ENCODE measurements around the gene ZNF750.
A peak's percentile ranks its signal among the peaks of the same experiment; 100 is the strongest.
"Not testable (repeated sequence)": the region's sequence is repeated elsewhere in the genome, so short reads cannot be mapped to it uniquely, and the experiment has no call there.

Gene ZNF750

DNA sequence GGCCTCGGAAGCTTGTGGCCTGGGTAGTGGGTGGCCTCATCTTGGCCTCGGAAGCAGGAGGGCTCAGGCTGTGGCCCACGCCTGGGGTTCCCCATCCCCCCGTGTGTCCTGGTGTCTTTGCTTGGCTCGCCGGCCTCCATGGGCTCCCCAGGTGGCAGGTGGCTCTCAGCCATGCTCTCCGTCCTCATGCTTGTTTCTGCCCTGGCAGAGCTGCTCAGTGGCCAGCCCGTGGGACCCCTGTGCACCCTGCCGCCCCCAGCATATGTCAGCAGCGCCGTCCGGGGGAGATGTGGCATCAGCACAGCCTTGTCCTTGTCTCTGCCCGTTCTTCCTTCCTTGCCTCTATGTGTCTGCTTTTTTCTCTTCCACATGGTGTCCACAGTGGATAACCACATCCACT, 49.4 kb downstream of the ZNF750 start:
- DNase-seq = no peak

GRCh38 chr17:82789806-82790205, 50.0 kb downstream of the ZNF750 start:
- DNase-seq = no peak

DNA sequence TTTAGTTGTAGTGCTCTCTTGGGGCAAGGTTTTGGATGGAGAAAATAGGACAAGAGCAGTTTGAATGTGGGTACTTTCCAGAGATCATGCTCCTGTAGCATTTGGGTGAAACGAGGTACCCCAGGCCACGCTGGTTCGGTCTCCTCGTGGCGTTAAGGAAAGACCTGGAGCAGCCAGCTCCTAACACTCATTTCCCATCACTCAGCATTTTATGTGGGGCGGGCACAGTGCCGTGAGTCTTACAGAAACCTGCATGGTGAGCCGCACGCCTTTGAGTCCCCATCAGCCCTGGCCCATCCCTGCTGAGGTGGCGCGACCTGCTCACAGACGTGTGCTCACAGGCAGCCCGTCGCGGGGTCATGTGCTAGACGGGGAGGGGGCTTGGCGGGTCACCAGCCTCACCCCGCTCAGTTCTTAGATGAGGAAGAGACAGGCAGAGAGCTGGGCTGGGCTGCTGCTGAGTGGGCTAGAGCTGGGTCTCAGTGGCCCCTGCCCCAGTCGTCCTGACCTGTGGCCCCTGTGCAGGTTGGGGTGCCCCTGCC, 50.7 kb downstream of the ZNF750 start:
- no peak for DNase-seq

DNA sequence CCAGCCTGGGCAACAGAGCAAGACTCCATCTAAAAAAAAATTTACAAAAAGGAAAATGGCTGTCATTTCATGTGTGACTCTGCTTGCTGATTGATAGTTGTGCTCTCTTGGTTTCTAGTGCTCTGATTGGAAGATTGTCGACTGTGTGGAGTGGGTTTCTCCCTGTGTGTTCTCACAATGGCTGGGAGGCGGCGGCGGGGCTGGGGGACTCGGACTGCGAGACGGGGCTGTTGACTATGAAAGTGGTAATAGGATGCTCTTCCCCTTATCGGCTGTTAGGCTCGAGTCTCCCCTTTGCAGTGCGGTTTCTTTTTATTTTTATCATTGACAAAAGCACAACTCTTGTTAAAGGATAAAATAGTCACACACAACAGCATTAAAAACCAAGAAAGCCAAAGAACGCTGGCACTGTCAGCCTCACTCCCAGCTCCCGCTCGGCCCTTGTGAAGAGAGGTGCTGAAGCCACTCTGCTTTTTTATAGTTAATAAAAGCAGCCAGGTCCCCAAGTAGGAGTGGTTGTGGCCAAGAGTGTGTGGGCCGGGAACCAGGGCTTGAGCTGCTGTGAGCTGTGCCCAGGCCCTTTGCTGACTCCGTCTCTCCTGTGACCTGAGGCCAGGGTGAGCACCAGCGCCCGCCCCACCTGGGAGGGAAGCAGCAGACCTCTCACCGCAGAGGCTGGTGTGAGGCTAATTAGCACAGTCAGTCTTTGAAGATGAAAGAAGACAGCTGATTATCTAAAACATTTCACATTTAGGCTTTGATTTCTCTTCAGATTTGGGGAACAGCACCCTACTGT, 51.4 kb downstream of the ZNF750 start:
- DNase-seq = no peak

DNA sequence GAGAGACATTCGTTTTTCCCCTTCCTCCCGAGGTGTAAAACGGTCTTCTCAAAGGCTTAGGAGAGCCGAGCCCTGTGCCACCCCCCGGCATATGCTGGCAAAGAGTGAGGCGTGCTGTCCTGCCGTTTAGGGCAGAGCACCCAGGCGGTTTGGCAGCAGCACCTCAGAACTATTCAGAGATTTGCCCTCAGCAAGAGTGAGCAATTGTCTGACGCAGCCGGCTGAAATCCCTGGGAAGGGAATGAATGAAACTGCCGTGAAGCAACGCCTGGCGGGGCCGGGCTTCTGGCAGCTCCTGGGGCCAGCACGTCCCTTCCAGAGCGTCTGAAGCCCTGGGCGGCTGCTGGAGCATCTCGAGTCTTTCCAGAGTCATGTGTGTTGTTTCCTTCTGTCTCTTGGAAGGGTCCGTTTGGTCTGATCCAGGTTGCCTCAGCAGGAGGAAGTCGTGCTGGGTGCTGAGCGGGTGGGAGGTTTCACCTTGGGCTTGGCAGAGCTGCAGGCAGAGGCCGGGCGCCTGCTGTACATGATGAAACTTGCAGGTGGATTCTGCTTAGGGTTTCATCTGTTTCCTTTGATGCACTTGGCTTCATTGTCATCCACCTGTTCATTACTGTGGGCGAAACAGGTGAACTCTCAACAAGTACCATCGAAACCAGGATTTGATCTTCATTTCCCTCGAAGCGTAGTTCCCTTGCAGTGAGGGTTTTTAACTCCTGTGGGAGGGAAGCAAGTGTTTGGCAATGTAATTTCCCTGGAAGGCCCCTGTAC, 52.6 kb downstream of the ZNF750 start:
- DNase-seq = no peak

GRCh38 chr17:82786427-82786826, 53.4 kb downstream of the ZNF750 start:
- DNase-seq = no peak

DNA sequence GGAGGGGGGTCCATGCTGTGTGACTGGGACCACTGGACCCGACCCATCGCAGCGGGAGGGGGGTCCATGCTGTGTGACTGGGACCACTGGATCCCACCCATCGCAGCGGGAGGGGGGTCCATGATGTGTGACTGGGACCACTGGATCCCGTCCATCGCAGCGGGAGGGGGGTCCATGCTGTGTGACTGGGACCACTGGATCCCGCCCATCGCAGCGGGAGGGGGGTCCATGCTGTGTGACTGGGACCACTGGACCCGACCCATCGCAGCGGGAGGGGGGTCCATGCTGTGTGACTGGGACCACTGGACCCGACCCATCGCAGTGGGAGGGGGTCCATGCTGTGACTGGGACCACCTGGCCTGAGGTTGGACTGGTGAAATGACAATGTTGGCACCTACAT, 54.2 kb downstream of the ZNF750 start:
- not testable (repeated sequence) for DNase-seq

- no peak for DNase-seq
These were observed 56.3 kb downstream of the ZNF750 start for GRCh38 chr17:82783498-82783897.

GRCh38 chr17:82782657-82783207, 57.1 kb downstream of the ZNF750 start:
- DNase-seq = no peak

DNA sequence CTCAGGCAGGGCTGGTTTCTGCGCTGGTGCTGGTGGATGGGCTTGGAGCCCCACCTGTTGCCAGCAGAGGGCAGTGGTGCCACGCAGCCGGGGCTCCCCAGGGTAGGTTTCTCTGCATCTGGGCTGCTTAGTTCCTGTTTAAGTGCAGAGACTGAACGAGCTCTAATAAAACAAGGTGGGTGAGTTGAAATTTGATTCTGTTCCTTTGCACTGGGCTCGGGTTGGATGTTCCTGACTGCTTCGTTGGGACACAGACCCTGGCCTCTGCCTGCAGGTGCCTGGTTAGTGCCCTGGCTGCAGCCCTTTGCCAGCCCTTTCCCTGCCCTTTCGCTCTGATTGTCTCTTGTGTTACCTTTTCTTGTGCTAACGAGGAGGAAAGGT, 57.9 kb downstream of the ZNF750 start:
- peak; percentile 87 for DNase-seq

DNA sequence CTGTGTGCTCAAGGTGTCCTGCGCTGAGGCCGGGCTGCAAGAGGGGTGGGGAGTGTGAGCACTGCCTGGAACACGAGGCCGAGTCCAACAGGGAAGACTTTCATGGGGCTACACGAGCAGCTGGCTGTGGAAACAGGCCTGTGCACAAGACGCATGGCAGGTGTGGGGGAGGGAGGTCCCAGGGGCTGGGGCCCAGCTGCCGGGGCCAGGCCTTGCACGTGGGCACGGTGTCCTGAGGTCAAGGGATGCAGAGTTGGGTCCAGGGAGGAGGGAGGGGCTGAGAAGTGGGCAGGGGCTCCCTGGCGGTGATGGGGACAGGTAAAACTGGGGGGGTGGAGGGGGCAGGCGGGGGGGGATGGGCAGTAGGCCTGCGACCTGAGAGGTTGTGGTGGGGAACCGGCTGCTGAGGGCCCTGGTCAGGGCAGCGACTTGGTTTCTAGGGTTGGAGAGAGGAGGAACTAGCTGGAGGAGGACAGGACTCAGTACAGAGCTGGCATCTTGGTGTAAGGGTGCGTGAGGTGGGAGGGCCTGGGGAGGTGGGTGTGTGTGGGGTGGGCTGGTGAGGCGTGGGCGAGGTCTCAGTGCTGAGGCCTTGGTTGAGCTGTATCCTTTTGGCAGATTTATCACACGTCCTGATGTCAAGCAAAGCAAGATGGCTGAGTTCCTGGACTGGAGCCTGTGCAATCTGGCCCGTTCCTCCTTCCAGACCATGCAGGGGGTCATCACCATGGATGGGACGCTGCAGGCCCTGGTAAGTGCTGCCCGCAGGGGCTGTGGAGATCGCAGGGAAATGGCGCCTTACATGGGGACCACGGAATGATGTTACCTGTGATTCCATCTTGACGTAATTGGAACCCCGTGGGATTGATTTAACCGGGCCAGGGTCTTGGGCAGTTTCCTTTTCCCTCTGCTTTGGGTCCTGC, 58.6 kb downstream of the ZNF750 start:
- no peak for DNase-seq

GRCh38 chr17:82780195-82780594, 59.6 kb downstream of the ZNF750 start:
- no peak for DNase-seq

DNA sequence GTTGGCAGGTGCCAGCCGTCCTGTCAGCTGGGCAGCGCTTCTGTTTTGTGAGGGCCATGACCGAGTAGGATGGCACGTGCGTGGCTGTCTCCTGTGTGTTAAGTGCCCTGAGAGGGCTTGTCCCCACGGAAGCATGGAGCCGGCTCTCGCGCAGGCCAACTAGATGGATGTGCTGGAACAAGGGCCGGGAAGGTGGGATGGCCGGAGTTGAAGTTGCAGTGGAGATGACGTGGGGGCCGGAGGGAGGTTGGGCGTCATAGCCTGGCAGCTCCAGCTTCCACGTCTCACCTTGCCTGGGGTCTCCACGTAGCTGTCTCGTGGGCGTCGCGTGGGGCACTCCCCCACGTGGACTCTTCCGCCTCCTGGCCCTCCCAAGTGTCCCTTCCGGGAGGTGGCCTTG, 60.3 kb downstream of the ZNF750 start:
- DNase-seq = no peak

Measured in CD4-positive, alpha-beta T cell treated with Interleukin-10 for 1 hour (primary cell).